Myocyte (in vitro differentiated cells): ENCODE measurements around the gene TEF. TPM values are rescaled to one million over a fixed set of nuclear protein-coding genes. Genes with fewer than 3 reads are reported as not detected.

ENCODE experiments used
- DNase-seq: peaks from one replicate; pipeline ENCODE4 v3.0.0-alpha.2; 2012; ENCODE audit warnings: low read depth
- polyA plus RNA-seq: library from polyadenylated mRNA; unstranded; fragments of >200 nt; gene quantifications from one replicate; pipeline ENCODE4 v1.2.1, GENCODE V29; 2012; ENCODE audit warnings: missing spikeins
- total RNA-seq: library from RNA; depleted of rRNA; stranded (reverse); fragments of >200 nt; gene quantifications from 2 replicates; pipeline ENCODE4 v1.2.3, GENCODE V29; 2014

The TEF gene
- total RNA-seq: 10.3 and 10.5 TPM in 2 replicates
- 10.0 TPM for polyA plus RNA-seq

GRCh38 chr22:41381329-41382097, at the start of gene TEF:
TEF (plus strand) TSS chr22:41381942; CDS start chr22:41382045, 103 bp downstream.
- peak; percentile 99 for DNase-seq

- no peak for DNase-seq
These were observed 49.4 kb upstream of the TEF start for GRCh38 chr22:41332217-41332939.

DNA sequence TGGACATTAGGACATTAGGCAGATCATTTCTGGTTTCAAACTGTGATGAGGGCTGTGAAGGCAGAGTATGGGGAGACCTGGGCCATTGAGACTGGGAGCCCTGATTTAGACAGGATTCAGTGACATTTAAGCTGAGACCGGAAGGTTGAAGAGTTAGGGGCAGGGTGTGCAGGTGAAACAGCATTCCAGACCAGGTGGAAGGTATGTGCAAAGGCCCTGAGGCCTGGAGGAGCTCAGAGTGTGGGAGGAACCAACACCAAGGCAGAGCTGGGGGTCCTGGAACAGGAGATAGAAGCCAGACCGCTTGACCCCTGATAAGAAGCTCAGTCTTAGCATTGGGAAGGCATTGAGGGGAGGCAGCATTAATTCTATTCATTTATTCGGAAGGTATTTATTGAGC, 47.9 kb upstream of the TEF start:
- DNase-seq: no peak

- peak; percentile 47 for DNase-seq
These were observed 47.5 kb upstream of the TEF start for GRCh38 chr22:41334215-41334614.

GRCh38 chr22:41334951-41335635, 46.6 kb upstream of the TEF start:
- DNase-seq: no peak

GRCh38 chr22:41338614-41339212, 43.0 kb upstream of the TEF start:
- DNase-seq: no peak

GRCh38 chr22:41339823-41340222, 41.9 kb upstream of the TEF start:
- no peak for DNase-seq

DNA sequence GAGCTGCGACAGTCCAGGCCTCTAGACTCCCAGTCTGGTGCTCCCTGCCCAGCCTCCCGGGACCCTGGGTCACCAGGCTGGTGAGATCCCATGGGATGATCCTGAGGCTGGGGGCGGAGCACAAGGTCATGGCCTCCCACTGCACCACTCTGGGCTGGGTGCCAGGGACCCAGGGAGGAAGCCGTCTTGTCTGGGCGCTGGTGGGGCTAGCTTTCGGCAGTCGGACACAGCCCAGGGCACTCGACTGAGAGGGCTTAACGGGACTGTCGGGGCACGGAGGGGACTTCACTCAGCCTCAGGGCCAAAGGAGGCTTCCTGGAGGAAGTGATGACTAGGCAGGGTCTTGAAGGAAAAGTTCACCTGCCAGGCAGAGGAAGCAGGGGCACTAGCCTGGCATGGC, 41.4 kb upstream of the TEF start:
- no peak for DNase-seq

DNA sequence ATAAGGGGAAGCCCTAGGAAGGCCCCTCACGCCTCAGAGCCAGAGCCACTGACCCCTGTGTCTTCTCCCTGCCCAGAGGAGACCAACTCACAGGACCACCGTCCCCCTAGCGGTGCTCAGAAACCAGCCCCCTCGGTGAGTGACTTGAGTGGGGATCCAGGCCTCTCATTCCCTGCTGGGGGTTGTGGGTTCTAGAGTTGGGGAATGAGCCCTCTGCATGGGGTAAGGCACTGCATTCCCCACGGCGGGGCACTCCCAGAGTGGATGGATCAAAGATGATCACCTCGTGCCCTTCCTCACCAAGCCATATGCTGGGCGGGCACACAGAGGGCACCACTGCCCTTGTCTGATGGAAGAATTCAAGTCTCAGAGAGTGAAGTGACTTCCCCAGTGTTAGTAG, 40.7 kb upstream of the TEF start:
- no peak for DNase-seq

DNA sequence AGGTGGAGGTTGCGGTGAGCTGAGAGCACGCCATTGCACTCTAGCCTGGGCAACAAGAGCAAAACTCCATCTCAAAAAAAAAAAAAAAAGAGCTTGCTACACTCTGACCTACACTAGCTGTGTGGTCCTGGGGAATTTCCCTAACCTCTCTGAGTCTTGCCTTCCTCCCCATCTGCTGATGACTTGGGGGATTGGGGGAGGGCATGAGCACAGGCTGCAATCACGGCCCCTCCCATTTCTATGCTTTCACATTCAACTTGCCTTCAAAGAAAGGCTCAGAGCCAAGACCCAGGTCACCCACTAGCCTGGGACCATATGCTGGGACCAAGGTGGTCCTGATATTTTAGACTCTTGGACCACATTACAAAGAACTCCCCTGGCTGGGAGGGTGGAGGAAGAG, 39.8 kb upstream of the TEF start:
- no peak for DNase-seq

GRCh38 chr22:41343300-41343699, 38.4 kb upstream of the TEF start:
- no peak for DNase-seq

GRCh38 chr22:41343717-41344116, 38.0 kb upstream of the TEF start:
- no peak for DNase-seq

DNA sequence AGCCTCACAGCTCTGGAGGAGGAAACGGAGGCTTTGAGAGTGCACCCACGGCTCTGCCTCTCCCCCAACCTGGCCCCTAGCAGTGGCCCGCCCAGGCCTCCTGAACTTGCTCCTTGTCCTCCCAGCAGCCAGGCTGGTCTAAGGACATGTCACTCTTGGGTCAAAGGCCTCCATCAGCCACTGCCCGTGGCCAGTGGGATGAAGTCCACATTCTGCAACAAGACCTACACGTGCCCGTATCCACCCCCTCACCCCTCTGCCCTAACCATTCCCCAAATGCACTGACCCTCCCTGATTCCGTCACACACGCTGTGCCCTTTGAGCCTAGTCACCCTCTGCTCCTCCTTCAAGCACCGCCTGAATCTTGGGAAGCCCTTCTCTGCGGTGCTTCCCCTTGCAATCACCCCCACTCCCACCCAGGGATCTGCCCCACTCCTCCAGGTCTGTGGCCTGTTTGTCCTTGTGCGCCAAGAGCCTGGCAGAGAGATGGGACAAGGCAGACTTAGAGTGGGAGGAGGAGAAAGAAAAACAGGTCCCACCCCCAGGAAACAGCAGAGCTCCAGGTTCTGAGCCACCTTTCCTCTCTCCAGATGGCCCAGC, 37.5 kb upstream of the TEF start:
- DNase-seq: no peak

DNA sequence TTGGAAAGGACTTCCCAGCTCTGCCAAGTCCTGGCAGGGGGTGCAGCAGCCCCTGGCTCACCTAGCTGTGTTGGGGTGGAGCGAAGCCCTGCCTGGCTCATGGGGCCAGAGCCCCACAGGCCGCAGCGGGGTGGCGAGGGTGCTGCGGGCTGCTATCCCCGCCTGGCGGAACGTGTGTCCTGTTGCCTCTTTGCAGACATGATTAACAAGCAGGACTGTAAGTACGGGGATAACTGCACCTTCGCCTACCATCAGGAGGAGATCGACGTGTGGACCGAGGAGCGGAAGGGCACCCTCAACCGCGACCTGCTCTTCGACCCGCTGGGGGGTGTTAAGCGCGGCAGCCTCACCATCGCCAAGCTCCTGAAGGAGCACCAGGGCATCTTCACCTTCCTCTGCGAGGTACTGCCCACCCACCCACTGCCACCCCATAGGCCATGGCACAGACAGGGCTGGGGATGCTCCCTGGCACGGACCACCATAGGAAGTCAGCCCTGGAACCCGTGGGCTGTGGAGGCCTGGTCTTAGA, 35.9 kb upstream of the TEF start:
- no peak for DNase-seq

DNA sequence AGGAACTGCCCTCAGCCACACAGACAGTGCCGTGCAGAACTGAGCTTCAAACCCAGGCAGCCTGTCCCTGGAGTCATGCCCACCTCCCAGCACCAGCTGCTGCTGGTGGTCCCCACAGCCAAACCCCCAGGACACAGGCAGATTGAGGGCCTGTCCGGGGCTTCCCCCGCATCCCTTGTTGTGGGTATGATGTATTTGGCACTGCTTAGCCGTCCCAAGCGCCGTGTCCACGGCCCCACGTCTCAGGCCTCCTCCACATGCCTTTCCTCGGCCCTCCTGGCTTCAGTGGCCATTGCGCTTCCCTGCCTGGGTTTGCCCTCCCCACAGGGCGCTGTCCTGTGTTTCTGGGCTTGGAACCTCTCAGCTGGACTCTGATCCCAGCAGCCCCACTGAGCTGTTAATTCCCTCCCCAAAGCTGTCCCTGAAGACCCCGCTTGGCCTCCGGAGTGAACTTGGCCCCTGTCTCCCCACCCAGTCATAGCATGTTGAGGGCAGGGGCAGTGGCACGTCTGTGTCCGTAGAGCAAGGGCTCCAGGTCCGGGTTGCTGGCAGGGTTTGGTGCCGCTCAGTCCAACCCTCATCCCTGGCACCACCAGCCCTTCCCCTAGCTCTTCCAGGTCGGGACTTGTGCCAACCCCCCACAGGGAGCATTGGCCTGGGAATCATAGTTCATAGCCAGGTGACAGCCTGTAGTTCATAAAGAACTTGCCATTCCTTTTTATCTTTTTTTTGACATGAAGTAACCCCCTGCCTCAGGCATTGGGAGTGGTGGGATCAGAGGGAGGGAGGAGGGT, 34.5 kb upstream of the TEF start:
- DNase-seq: no peak

GRCh38 chr22:41348964-41349484, 32.7 kb upstream of the TEF start:
- no peak for DNase-seq

GRCh38 chr22:41350087-41350486, 31.7 kb upstream of the TEF start:
- no peak for DNase-seq

DNA sequence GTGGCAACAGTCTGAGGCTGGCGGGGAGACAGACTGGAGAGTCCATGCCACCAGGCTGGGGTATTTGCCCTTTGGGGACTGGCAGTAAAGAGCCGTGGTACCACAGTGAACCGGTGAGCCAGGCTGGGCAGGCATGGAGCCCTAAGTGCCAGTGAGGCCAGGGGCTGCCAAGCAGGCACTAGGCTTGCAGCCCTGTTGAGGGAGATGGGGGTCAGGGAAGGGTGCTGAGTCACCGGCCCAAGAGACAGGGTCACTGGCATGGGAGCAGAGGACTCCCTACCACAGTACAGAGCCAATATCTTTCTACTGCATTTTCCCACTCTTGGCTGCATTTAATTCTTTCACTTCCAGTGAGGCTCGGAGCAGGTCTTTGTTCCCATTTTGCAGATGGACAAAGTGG, 30.7 kb upstream of the TEF start:
- no peak for DNase-seq

GRCh38 chr22:41352058-41352457, 29.7 kb upstream of the TEF start:
- DNase-seq: peak; percentile 38
